ENCODE measurements around the gene C10orf95. TPM values are rescaled to one million over a fixed set of nuclear protein-coding genes. Genes with fewer than 3 reads are reported as not detected.
"Not testable (repeated sequence)": the region's sequence is repeated elsewhere in the genome, so short reads cannot be mapped to it uniquely, and the experiment has no call there.

The C10orf95 gene
- not detected for total RNA-seq
- long read RNA-seq, result 0 reads

GRCh38 chr10:102451105-102451969 lies at the start of gene C10orf95:
TSS of gene C10orf95 (minus strand) at chr10:102451543. CDS start at chr10:102451093, 450 bp downstream.
- peak in 1 of 2 donors; percentile 3 for ATAC-seq
- no peak for DNase-seq

GRCh38 chr10:102500686-102501085 lies 49.3 kb upstream of the C10orf95 start:
- not testable (repeated sequence) for DNase-seq, ATAC-seq
- intact Hi-C loops (cut with DNase I), result loop anchor here in 1 of 2 donors (10.0 kb wide), 1 partner anchor 84 kb away; no protein-coding TSS in a partner anchor

More at GRCh38 chr10:102451105-102451969, at the start of gene C10orf95:
- intact Hi-C loops (cut with DNase I), result no loop called here

GRCh38 chr10:102499356-102499755 lies 48.0 kb upstream of the C10orf95 start:
- intact Hi-C loops (cut with DNase I), result no loop called here
- ATAC-seq, result no peak
- DNase-seq, result no peak

GRCh38 chr10:102497545-102497944 lies 46.2 kb upstream of the C10orf95 start:
- no peak for DNase-seq
- no peak for ATAC-seq
- intact Hi-C loops (cut with DNase I), result no loop called here

- DNase-seq, result no peak
- no peak for ATAC-seq
- intact Hi-C loops (cut with DNase I), result no loop called here
Observed at GRCh38 chr10:102493771-102494170, 42.4 kb upstream of the C10orf95 start.

- intact Hi-C loops (cut with DNase I), result no loop called here
- ATAC-seq (peak; percentile 83 to 90), DNase-seq (no peak)
Observed at GRCh38 chr10:102492983-102493382, 41.6 kb upstream of the C10orf95 start.

GRCh38 chr10:102492344-102492939 lies 41.1 kb upstream of the C10orf95 start:
- no peak for DNase-seq
- intact Hi-C loops (cut with DNase I), result no loop called here
- peak in 1 of 2 donors; percentile 6 for ATAC-seq

GRCh38 chr10:102491136-102491535 lies 39.8 kb upstream of the C10orf95 start:
- ATAC-seq (no peak), DNase-seq (no peak)
- intact Hi-C loops (cut with DNase I), result no loop called here

GRCh38 chr10:102485093-102485784 lies 33.9 kb upstream of the C10orf95 start:
- ATAC-seq, result no peak
- intact Hi-C loops (cut with DNase I), result no loop called here
- DNase-seq, result no peak

GRCh38 chr10:102484021-102484420 lies 32.7 kb upstream of the C10orf95 start:
- DNase-seq (no peak), ATAC-seq (no peak)
- intact Hi-C loops (cut with DNase I), result no loop called here

GRCh38 chr10:102480396-102480795 lies 29.1 kb upstream of the C10orf95 start:
- DNase-seq, result peak; percentile 12
- no peak for ATAC-seq
- intact Hi-C loops (cut with DNase I), result no loop called here

- ATAC-seq (no peak), DNase-seq (no peak)
- intact Hi-C loops (cut with DNase I), result loop anchor here (5.0 to 10.0 kb wide), 2 partner anchors 87 to 95 kb away; no protein-coding TSS in a partner anchor
Observed at GRCh38 chr10:102479651-102480050, 28.3 kb upstream of the C10orf95 start.

GRCh38 chr10:102476466-102477141 lies 25.3 kb upstream of the C10orf95 start:
- ATAC-seq (no peak), DNase-seq (no peak)
- intact Hi-C loops (cut with DNase I), result loop anchor here (5.0 to 10.0 kb wide), 2 partner anchors 84 to 92 kb away; no protein-coding TSS in a partner anchor

GRCh38 chr10:102475451-102476040 lies 24.2 kb upstream of the C10orf95 start:
- no peak for ATAC-seq
- intact Hi-C loops (cut with DNase I), result loop anchor here (5.0 to 10.0 kb wide), 2 partner anchors 83 to 91 kb away; no protein-coding TSS in a partner anchor
- no peak for DNase-seq

- intact Hi-C loops (cut with DNase I), result loop anchor here in 1 of 2 donors (10.0 kb wide), 1 partner anchor 89 kb away; no protein-coding TSS in a partner anchor
- DNase-seq, result no peak
- no peak for ATAC-seq
Observed at GRCh38 chr10:102473445-102474331, 22.3 kb upstream of the C10orf95 start.

GRCh38 chr10:102470579-102471546 lies 19.5 kb upstream of the C10orf95 start:
- intact Hi-C loops (cut with DNase I), result loop anchor here in 1 of 2 donors (10.0 kb wide), 1 partner anchor 86 kb away; no protein-coding TSS in a partner anchor
- DNase-seq (no peak), ATAC-seq (no peak)
